Thyroid gland (tissue), 4 donors: Measurements from ENCODE around the gene CCDC122. TPM values are rescaled to one million over a fixed set of nuclear protein-coding genes. Genes with fewer than 3 reads are reported as not detected.

Source experiments
- DNase-seq, 2 donors: peaks; one replicate each; pipeline ENCODE4 v3.0.0-alpha.2; 2019
- H3K27ac ChIP-seq, 3 donors: fragments of 200-600 bp; sonication (generic); 1 replicate in 2 of 3; 2 replicates in 1 of 3; pipeline ENCODE4 v1.5.1; 2016 to 2019; ENCODE audit warnings: mild to moderate bottlenecking in 1 of 3, moderate library complexity in 1 of 3
- H3K27me3 ChIP-seq: fragments of 200-600 bp; sonication (generic); one replicate; pipeline ENCODE4 v1.5.1; 2019
- H3K36me3 ChIP-seq, 2 donors: fragments of 200-600 bp; sonication (generic); one replicate each; pipeline ENCODE4 v1.5.1; 2016 to 2019
- H3K4me1 ChIP-seq, 2 donors: fragments of 200-600 bp; sonication (generic); one replicate each; pipeline ENCODE4 v1.5.1; 2017 to 2019
- H3K4me3 ChIP-seq, 3 donors: fragments of 200-600 bp; sonication (generic); replicated peaks in 1 of 3; 1 replicate in 2 of 3; 2 replicates in 1 of 3; pipeline ENCODE4 v1.5.1; 2016; ENCODE audit warnings: mild to moderate bottlenecking in 1 of 3
- H3K9me3 ChIP-seq: fragments of 200-600 bp; sonication (generic); one replicate; pipeline ENCODE4 v1.5.1; 2017
- POLR2A ChIP-seq, 2 donors: fragments of 450-650 bp; IDR thresholded peaks; one replicate each; pipeline ENCODE4 v1.6.1; 2017; ENCODE audit warnings: antibody characterized with exemption in 2 of 2, mild to moderate bottlenecking in 2 of 2, moderate library complexity in 1 of 2
- WGBS, 2 donors: methylation state at CpG; one replicate each; pipeline ENCODE4 v1.1.5; 2017; 5-methylcytosine and 5-hydroxymethylcytosine counted together
- intact Hi-C: fragments of 100-400 bp; cut with DNase I; formaldehyde crosslinking; loops from one replicate; pipeline ENCODE4 v1.15.1; 2023
- total RNA-seq, 4 donors: library from RNA; depleted of rRNA; stranded (reverse); fragments of >200 nt; gene quantifications; one replicate each; pipeline ENCODE4 v1.2.3, GENCODE V29; 2016
- TF ChIP-seq, protein P1 (sequence below), 6 experiments: fragments of 200-600 bp in 3 of 6; fragments of 450-650 bp in 3 of 6; sonication (generic) in 3 of 6; IDR thresholded peaks; one replicate each; pipeline ENCODE4 v1.5.1; 2016 to 2019; ENCODE audit warnings: antibody characterized with exemption in 6 of 6, mild to moderate bottlenecking in 2 of 6, inconsistent platforms in 1 of 6, moderate library complexity in 1 of 6

Gene CCDC122
- total RNA-seq, 4 donors from 2014 or later, result 8.6 to 19.8 (median 10.6) TPM

DNA sequence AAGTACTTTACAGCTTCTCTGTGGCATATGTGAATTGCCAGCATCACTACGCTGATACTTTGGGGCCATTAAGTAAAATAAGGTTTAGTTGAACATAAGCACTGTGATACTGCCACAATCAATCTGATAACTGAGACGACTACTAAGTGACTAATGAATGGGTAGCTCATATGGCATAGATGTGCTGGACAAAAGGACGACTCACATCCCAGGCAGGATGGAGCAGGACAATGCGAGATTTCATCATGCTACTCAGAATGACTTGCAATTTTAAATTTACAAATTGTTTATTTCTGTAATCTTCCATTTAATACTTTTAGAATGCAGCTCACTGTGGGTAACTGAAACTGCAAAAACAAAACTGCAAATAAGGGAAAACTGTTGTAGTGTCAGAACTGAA lies 13.6 kb downstream of the CCDC122 start:
- DNase-seq, result no peak
- no peaks in the 10 kb centered on the region for H3K9me3 ChIP-seq
- 91 to 94% methylated on average over 4 of the region's 4 CpGs for WGBS, 2 donors
- intact Hi-C loops, result no loop called here
- H3K4me1 ChIP-seq, result no peaks in the 10 kb centered on the region
- H3K27ac ChIP-seq, result no peak overlapping the region
- no peak overlapping the region for H3K4me3 ChIP-seq
- H3K36me3 ChIP-seq, result no peaks in the 10 kb centered on the region
- no peaks in the 10 kb centered on the region for H3K27me3 ChIP-seq
- no peak for TF ChIP-seq POLR2A (IDR thresholded peaks at IDR 0.05)
- TF ChIP-seq, protein P1, sequence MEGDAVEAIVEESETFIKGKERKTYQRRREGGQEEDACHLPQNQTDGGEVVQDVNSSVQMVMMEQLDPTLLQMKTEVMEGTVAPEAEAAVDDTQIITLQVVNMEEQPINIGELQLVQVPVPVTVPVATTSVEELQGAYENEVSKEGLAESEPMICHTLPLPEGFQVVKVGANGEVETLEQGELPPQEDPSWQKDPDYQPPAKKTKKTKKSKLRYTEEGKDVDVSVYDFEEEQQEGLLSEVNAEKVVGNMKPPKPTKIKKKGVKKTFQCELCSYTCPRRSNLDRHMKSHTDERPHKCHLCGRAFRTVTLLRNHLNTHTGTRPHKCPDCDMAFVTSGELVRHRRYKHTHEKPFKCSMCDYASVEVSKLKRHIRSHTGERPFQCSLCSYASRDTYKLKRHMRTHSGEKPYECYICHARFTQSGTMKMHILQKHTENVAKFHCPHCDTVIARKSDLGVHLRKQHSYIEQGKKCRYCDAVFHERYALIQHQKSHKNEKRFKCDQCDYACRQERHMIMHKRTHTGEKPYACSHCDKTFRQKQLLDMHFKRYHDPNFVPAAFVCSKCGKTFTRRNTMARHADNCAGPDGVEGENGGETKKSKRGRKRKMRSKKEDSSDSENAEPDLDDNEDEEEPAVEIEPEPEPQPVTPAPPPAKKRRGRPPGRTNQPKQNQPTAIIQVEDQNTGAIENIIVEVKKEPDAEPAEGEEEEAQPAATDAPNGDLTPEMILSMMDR (IDR thresholded peaks at IDR 0.05), result no peak

DNA sequence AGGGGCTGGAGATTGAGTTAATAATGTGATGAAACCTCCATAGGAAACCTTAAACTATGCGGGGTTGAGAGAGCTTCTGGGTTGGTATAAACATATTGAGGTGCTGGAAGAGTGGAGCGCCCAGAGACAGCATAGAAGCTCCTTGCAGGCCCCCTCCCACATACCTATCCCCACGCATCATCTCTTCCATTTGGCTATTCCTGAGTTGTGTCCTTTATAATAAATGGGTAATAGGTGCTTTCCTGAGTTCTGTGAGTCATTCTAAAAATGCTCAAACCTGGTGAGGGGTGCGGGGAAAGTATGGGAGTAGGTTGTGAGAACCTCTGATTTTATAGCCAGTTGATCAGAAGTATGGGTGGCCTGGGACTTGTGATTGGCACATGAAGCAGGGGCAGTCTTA lies 14.6 kb downstream of the CCDC122 start:
- no peaks in the 10 kb centered on the region for H3K36me3 ChIP-seq
- H3K9me3 ChIP-seq, result no peaks in the 10 kb centered on the region
- H3K27me3 ChIP-seq, result no peaks in the 10 kb centered on the region
- intact Hi-C loops, result no loop called here
- TF ChIP-seq POLR2A (IDR thresholded peaks at IDR 0.05), result no peak
- TF ChIP-seq, protein P1 (IDR thresholded peaks at IDR 0.05), result no peak
- 97 to 98% methylated on average over 4 of the region's 4 CpGs for WGBS, 2 donors
- DNase-seq, result no peak
- H3K4me3 ChIP-seq, result no peak overlapping the region
- no peaks in the 10 kb centered on the region for H3K4me1 ChIP-seq
- H3K27ac ChIP-seq, result no peak overlapping the region

DNA sequence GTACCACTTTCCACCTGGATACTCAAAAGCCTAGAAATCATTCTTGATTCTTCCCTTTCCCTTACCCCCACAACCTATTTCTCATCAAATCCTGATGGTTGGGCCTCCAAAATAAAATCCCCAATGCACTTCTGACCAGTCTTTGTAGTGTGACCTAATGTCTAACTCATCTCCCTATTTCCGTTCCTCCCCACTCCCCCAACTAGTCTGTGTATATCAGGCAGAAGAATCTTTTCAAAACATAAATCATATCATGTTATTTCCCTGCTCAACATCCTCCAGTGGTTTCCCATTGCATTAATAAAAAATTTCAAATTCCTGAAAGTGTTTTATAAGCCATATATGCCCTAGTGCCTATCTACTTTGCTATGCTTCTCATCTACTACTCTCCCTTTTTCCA lies 17.7 kb downstream of the CCDC122 start:
- Histone ChIP-seq H3K36me3 (no peaks in the 10 kb centered on the region), H3K4me1 (no peaks in the 10 kb centered on the region), H3K9me3 (no peaks in the 10 kb centered on the region), H3K27ac (no peak overlapping the region), H3K27me3 (no peaks in the 10 kb centered on the region), H3K4me3 (no peak overlapping the region)
- no peak for DNase-seq
- WGBS, 2 donors, result 98% methylated on average over 1 of the region's 1 CpG
- intact Hi-C loops, result no loop called here
- TF ChIP-seq, protein P1 (IDR thresholded peaks at IDR 0.05), result no peak

DNA sequence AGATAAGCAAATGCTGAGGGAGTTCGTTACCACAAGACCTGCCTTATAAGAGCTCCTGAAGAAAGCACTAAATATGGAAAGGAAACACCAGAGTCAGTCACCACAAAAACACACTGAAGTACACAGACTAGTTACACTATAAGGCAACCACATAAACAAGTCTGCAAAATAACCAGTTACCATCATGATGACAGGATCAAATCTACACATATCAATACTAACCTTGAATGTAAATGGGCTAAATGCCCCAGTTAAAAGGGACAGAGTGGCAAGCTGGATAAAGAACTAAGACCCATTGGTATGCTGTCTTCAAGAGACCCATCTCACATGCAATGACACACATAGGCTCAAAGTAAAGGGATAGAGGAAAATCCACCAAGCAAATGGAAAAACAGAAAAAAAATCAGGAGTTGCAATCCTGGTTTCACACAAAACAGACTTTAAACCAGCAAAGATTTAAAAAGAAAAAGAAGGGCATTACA lies 26.6 kb downstream of the CCDC122 start:
- TF ChIP-seq POLR2A (IDR thresholded peaks at IDR 0.05), result no peak
- TF ChIP-seq, protein P1 (IDR thresholded peaks at IDR 0.05), result no peak
- Histone ChIP-seq H3K4me1 (no peaks in the 10 kb centered on the region), H3K4me3 (no peak overlapping the region), H3K27me3 (no peaks in the 10 kb centered on the region), H3K27ac (no peak overlapping the region), H3K36me3 (no peaks in the 10 kb centered on the region), H3K9me3 (no peaks in the 10 kb centered on the region)
- intact Hi-C loops, result no loop called here
- no peak for DNase-seq
- WGBS, 2 donors, result 95 to 100% methylated on average over 1 of the region's 1 CpG

DNA sequence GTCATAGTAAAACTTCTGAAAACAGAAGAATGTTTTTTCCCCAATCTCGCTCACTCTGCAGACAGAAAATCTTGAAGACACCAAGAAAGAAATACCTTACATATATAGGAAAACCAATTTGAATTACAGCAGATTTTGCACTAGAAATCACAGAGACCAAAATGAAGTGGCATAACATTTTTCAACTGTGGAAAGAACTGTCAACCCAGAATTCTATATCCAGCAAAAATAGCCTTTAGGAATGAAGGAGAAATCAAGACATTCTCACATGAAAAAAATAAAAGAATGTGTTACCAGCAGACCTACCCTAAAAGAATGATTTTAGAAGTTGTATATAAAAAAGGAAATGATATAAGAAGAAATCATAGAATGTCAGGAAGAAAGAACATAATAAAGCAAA lies 28.7 kb downstream of the CCDC122 start:
- no peak overlapping the region for H3K27ac ChIP-seq
- no peaks in the 10 kb centered on the region for H3K36me3 ChIP-seq
- TF ChIP-seq POLR2A (IDR thresholded peaks at IDR 0.05), result no peak
- TF ChIP-seq, protein P1 (IDR thresholded peaks at IDR 0.05), result no peak
- no peaks in the 10 kb centered on the region for H3K9me3 ChIP-seq
- no peak for DNase-seq
- H3K4me1 ChIP-seq, result no peaks in the 10 kb centered on the region
- no peaks in the 10 kb centered on the region for H3K27me3 ChIP-seq
- H3K4me3 ChIP-seq, result no peak overlapping the region
- WGBS, 2 donors, result 100% methylated on average over 1 of the region's 1 CpG
- intact Hi-C loops, result no loop called here
